GM18861 (cell line): ENCODE data around the gene OSTF1.

Source experiments
- ATAC-seq: cut with Tn5 transposase; IDR thresholded peaks from one replicate; pipeline ENCODE4 v1.9.1; 2021; ENCODE audit not compliant: unreplicated experiment

OSTF1 gene

DNA sequence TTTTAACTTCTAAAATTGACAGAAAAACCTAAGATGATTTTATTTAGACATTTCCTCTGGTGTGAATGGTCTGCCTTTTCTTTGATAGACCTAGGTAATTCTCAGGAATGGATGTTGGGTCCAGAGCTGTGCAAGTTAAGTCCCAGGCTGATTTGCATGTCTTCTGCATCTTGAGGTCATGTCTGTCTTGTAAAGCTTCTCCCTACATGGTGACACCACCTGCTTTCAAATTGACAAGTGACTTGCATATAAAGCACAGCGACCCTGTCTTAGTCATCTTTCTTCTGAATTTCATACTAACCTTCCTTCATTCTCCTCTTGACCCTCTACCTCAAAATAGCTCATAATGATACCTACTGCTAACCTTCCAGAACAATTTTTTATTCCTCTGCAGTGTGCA is 29.2 kb downstream of the OSTF1 start:
- no peak for ATAC-seq

- ATAC-seq: no peak
Measured at GRCh38 chr9:75120686-75121085, 32.4 kb downstream of the OSTF1 start.

DNA sequence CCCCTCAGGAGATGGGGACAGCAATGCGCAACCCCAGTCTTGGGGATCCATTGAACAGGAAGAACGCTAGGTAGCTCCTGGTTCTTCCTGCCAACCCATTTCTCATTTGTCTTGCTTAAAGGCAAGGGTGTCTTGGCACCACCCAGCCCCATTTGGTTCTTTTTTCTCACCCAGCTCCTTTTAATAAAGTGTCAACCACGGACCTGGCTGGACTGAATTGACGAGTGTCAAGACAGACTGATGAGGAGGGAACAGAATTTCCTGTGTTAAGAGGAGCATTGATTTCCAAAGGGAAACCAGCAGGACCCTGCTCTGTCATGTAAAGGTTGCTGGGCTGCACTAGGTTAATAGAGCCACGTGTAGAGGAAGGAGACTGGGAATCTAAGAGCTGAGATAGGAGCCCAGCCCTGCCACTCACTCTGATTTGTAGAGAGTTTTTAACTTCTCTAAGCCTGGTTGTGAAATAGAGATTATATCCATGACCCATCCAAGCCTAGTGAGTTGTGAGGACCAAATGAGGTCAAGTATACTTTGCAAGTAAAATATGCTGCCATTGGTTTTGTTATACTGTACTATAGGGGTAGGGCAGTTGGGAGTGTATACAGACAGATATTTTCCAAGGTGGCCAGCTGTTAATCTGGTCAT is 33.7 kb downstream of the OSTF1 start:
- no peak for ATAC-seq

DNA sequence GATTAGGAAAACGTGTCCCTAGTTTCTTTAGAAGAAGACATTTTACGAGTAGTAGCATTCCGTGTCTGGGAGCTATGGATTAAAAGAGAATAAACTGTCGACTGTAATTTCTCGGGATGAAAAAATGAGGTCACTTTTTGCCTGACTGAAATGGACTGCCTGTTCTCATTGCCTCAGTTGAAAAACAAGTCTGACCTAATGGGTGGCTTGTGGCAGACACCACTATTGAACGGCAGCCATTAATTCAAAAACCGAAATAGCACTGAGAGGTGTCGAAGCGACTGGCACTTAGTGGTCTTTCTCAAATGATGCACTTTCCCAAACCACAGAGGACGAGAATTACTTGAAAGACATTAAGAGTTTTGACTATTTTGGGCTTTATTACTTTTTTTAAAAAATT is 35.4 kb downstream of the OSTF1 start:
- no peak for ATAC-seq

DNA sequence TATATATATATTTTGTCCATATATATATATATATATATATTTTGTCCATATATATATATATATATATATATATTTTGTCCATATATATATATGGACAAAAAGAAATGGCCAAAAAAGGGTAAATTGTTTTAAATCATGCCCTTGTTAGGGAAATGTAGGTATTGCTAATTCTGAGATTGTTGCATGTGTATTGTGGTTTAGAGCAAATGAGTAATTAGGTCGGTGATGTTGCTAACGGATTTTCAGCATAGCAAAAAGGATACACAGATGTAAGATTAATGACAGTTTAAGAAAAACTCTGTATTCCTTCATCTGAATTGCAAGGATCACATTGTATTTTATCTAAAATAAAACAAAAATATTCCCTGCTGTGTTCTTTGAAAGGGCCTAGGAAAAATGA is 40.2 kb downstream of the OSTF1 start:
- ATAC-seq: no peak

DNA sequence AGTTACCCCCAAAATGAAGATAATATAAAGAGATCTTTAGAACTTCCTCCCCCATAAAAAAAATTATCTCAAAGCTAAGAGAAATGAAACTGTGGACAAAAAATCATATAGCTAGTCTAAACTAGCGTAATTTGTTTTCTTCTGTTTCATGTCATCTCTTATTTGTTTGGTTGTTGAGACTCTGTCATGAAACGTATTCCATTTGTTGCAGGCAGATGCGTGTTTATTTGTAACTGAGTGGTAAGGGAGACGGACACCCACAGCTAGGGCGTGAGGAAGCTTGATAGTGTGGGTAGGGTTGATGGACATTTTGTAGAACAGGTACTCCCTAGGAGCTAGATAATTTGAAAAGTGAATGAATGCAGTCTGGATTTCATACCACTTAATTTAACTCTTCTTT is 41.9 kb downstream of the OSTF1 start:
- ATAC-seq: no peak

DNA sequence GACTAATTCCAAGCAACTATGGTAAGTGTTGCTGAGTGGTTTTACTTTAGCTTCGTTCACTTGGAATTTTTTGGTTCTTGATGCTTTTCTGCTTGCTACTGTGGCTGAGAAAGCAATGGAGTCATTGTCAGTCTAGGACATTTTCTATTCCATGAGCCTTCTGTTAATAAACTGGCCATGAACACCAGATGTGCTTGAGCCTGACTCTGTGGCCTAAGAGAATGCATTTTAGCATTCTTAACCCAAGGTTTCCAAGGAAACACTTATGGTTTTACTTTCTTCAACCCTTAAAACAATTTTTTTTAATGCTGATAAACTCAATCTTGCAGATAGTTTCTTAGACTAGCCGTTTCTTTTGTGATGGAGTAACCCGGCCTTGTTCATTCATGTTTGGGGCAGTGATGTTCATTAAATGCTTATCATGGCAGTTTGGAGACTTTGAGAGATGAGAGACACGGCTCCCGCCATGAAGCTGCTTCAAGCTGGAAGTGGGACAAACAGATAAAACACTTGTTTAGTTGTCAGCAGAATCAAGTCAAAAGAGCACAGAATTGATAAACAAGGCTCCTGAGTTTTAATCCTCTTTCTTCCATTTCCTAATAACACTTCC is 42.4 kb downstream of the OSTF1 start:
- ATAC-seq: no peak

GRCh38 chr9:75131700-75132099 is 43.4 kb downstream of the OSTF1 start:
- ATAC-seq: no peak

- no peak for ATAC-seq
Measured at GRCh38 chr9:75132244-75132643, 43.9 kb downstream of the OSTF1 start.

- ATAC-seq: no peak
Measured at GRCh38 chr9:75133396-75133795, 45.1 kb downstream of the OSTF1 start.

- no peak for ATAC-seq
Measured at GRCh38 chr9:75134495-75134894, 46.2 kb downstream of the OSTF1 start.

DNA sequence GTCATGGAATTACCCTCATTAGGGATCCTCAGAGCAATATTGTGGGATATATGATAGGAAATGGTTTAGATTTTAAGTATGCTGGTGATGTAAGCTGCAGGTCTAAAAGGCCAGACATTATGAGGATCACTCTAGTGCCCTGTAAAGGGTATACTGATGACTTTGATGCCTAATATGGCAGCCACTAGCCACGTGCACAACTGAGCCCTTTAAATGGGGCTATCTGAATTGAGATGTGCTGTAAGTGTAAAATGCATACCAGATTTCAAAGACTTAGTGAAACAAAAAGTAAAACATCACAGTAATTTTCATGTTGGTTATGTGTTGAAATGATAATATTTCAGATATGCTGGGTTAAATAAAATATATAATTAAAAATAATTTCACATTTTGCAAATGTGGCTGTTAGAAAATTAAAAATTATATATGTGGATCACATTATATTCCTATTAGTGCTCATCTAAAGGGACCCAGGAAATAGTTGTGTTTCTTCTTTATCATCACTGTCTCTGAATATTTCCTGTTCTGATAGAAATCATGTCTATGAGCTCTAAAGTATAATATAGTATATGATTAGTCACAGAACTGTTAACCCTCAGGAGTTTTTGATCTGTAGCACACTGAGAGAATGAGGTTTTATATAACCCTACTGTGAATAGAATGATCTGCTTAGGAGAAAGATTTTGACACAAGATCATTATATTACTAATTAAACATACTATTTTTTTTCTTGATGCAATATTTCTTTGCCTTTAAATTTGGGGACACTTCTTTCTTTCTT is 50.1 kb downstream of the OSTF1 start:
- ATAC-seq: no peak

DNA sequence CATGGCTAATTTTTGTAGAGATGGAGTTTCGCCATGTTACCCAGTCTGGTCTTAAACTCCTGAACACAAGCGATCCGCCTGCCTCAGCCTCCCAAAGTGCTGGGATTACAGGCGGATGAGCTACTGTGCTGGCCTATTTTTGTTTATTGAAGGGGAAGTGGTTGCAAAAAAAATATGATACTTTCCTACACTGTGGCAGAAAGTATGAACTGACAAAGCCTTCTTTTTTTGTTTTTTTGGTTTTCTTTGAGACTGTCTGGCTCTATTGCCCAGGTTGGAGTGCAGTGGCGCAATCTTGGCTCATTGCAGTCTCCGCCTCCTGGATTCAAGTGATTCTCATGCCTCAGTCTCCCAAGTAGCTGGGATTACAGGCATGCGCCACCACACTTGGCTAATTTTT is 50.9 kb downstream of the OSTF1 start:
- ATAC-seq: no peak

DNA sequence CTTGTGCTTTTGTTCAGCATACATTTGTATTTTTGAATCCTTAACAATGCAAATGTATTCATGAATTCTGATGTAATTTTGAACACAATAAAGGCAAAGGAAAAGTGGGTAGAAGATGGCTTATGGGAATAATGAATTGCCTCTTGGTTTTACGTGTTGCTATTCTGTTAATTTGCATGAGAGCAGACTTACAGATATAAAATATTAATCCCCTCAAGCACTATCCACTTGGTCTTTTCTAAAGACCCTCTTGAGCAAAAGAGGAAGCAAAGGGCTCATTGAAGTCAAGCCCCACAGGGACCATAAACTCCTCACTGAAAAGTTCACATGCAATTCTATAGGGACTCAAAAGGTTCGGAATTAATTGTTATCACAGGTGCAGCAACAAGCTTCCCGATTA is 51.9 kb downstream of the OSTF1 start:
- ATAC-seq: no peak

- ATAC-seq: no peak
Measured at GRCh38 chr9:75142202-75142601, 53.9 kb downstream of the OSTF1 start.

DNA sequence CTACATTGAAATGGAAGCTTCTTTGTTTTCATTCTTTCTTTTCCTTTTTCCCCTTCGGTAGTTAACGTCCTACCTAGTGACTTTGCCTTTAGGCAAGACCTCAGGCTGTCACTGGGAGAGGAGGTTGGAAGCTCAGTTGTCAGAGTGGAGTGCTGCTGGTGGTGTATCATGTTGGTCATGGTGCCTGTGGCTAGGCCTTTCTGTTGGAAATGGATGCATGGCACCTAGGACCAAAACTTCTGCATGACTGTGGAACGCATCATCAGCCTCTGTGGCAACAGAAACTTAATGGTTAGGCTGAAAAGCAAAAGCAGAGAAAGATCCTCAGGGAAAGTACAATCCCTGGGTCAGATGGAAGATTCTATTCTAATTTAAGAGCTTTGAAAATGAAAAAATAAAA is 57.9 kb downstream of the OSTF1 start:
- no peak for ATAC-seq

DNA sequence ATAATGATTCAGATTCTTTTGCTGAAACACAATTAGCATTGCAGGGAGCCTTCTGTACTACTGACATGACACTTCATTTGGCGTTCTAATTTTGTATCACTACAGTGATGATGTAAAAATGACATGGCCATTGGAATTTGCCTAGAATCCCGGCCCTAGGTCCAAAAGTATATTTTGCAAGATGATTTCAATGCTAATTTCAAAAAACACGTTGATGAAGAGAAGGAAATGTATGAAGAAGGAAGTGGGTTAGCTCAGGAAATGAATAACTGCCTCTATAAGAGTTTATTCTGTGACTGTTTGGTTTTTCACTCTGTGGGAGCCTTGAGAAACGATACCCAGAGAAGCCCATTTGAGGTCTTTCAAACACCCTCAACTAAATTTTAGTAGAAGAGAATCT is 59.3 kb downstream of the OSTF1 start:
- ATAC-seq: peak; percentile 51

DNA sequence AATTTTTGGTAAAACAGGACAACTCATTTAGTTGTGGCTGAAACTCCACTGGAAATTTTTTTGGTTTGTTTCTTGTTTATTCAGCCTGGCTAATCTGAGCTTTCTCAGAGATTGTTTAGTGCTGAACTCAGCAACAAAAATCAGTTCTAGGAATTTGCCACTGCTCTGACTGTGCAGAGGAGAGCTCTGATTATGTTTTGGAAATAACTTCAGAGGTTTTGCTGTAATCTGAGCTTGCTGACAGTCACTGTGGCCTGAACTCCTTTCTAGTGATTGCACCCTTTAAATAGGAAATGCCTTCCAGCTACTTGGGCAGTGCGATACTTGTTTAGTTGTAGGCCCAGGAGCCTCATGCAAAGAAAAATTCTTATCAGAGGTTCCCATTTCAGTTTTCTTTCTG is 60.2 kb downstream of the OSTF1 start:
- no peak for ATAC-seq

GRCh38 chr9:75149841-75150241 is 61.5 kb downstream of the OSTF1 start:
- ATAC-seq: no peak

GRCh38 chr9:75150512-75150911 is 62.2 kb downstream of the OSTF1 start:
- no peak for ATAC-seq

DNA sequence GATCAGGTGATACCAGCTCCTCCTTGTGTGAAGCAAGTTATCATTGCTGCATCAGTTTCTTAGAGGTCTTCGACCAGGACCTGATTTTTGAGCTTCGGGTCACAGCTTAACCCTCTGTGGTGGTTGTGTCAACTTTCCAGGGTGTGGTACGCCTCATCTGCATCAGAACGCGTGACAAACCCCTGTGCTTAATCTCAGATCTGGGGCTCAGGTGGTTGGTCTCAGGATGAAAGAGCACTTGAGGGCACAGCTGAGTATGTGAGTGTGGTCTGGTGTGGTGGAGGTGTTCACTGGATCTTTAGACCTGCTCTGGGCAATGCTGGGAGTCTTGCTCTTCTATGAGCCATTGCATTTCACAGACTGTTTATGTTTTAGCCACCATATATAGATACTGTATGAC is 64.1 kb downstream of the OSTF1 start:
- no peak for ATAC-seq

DNA sequence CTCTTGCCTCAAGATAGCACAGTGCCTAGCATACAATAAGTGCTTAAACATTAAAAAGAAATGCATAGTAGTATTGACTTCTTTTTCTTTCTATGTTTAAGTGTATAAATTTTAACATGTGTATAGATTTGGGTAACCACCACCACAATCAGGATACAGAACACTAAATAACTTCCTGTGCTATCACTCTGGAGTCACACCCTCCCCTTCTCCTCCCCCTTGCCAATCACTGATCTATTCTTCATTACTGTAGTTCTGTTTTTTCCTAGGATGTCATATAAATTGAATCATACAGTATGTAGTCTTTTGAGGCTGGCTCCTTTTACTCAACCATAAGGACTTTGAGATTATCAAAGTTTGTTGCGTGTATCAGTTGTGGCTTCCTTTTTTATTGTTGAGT is 68.5 kb downstream of the OSTF1 start:
- ATAC-seq: no peak
